Measurements from ENCODE around the gene MFSD1.

DNA sequence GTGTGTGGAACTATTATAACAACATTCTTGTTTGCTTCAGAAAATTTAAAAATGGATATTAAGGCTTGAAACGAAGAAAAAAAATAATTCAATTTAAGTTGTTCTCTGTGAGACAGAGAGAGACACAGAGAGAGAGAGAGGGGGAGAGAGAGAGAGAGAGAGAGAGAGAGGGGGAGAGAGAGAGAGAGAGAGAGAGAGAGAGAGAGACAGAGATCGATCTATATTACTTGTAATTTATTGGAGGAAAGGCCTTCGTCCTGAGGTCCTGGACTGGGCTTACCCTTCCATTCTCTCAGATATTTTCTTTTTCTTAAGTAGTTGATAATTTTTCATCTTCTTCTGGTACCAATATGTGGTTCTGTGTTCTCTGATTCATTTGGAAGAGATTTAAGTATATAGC, 25.9 kb downstream of the MFSD1 start:
- TF ChIP-seq, protein P1, sequence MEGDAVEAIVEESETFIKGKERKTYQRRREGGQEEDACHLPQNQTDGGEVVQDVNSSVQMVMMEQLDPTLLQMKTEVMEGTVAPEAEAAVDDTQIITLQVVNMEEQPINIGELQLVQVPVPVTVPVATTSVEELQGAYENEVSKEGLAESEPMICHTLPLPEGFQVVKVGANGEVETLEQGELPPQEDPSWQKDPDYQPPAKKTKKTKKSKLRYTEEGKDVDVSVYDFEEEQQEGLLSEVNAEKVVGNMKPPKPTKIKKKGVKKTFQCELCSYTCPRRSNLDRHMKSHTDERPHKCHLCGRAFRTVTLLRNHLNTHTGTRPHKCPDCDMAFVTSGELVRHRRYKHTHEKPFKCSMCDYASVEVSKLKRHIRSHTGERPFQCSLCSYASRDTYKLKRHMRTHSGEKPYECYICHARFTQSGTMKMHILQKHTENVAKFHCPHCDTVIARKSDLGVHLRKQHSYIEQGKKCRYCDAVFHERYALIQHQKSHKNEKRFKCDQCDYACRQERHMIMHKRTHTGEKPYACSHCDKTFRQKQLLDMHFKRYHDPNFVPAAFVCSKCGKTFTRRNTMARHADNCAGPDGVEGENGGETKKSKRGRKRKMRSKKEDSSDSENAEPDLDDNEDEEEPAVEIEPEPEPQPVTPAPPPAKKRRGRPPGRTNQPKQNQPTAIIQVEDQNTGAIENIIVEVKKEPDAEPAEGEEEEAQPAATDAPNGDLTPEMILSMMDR (conservative IDR thresholded peaks at IDR 0.05; ENCODE audit: low read depth, low read length): no peak
- TF ChIP-seq EZH2phosphoT487 (IDR thresholded peaks at IDR 0.05; ENCODE audit: borderline replicate concordance, low read length): no peak
